Activated T-helper 2 cell treated with anti-CD3 and anti-CD28 coated beads, Interferon-gamma antibody, Interleukin-2, Interleukin-4, amounts not matched to agents 10 μg/mL and 5 μg/mL and 100 μg/mL, durations not matched to agents 14 hours and 24 hours and 36 hours (primary cell): ENCODE results near the gene SPNS2. TPM values are rescaled to one million over a fixed set of nuclear protein-coding genes. Genes with fewer than 3 reads are reported as not detected.
A peak's percentile ranks its signal among the peaks of the same experiment; 100 is the strongest.

Source experiments
- DNase-seq: peaks from one replicate; pipeline ENCODE4 v3.0.0; 2021; ENCODE audit warnings: low spot score
- H3K27ac Mint-ChIP-seq: one replicate; pipeline ENCODE4 v1.8.0; 2021; ENCODE audit warnings: mixed read lengths
- H3K27me3 Mint-ChIP-seq: one replicate; pipeline ENCODE4 v1.8.0; 2021; ENCODE audit warnings: low read depth, mixed read lengths
- H3K36me3 Mint-ChIP-seq: one replicate; pipeline ENCODE4 v1.8.0; 2021; ENCODE audit warnings: low read depth, mixed read lengths
- H3K4me1 Mint-ChIP-seq: one replicate; pipeline ENCODE4 v1.8.0; 2021; ENCODE audit warnings: low read depth, mixed read lengths
- H3K4me3 Mint-ChIP-seq: one replicate; pipeline ENCODE4 v1.8.0; 2021; ENCODE audit warnings: low read depth, mild to moderate bottlenecking, moderate library complexity, mixed read lengths
- H3K9me3 Mint-ChIP-seq: one replicate; pipeline ENCODE4 v1.8.0; 2021; ENCODE audit warnings: mixed read lengths
- intact Hi-C: fragments of 100-400 bp; cut with micrococcal nuclease; formaldehyde crosslinking; loops from one replicate; pipeline ENCODE4 v1.15.1; 2023
- total RNA-seq: library from RNA; stranded (reverse); gene quantifications from 2 replicates; pipeline ENCODE4 v1.2.3, GENCODE V29; 2022

Gene SPNS2
- total RNA-seq, 1 donor from 2014 or later, result 0.16 TPM

- intact Hi-C loops, result no loop called here
- H3K27me3 Mint-ChIP-seq, result no peaks in the 10 kb centered on the region
- H3K9me3 Mint-ChIP-seq, result no peaks in the 10 kb centered on the region
- peaks cover 66% of the 10 kb centered on the region for H3K36me3 Mint-ChIP-seq
- H3K27ac Mint-ChIP-seq, result no peak overlapping the region
- H3K4me3 Mint-ChIP-seq, result no peak overlapping the region
- H3K4me1 Mint-ChIP-seq, result peaks cover 14% of the 10 kb centered on the region
- no peak for DNase-seq
Measured at GRCh38 chr17:4551141-4551540, 52.5 kb downstream of the SPNS2 start.

- Mint-ChIP-seq H3K4me3 (no peak overlapping the region), H3K9me3 (no peaks in the 10 kb centered on the region), H3K36me3 (peaks cover 59% of the 10 kb centered on the region), H3K4me1 (peaks cover 14% of the 10 kb centered on the region), H3K27me3 (no peaks in the 10 kb centered on the region), H3K27ac (no peak overlapping the region)
- DNase-seq, result no peak
- intact Hi-C loops, result no loop called here
Measured at GRCh38 chr17:4551796-4552525, 53.3 kb downstream of the SPNS2 start.

GRCh38 chr17:4553669-4554068 lies 55.0 kb downstream of the SPNS2 start:
- intact Hi-C loops, result no loop called here
- Mint-ChIP-seq H3K9me3 (no peaks in the 10 kb centered on the region), H3K4me3 (peak overlapping the region; percentile 84), H3K36me3 (peaks cover 51% of the 10 kb centered on the region), H3K27ac (no peak overlapping the region), H3K27me3 (no peaks in the 10 kb centered on the region), H3K4me1 (peaks cover 14% of the 10 kb centered on the region)
- no peak for DNase-seq

- no peak for DNase-seq
- peaks cover 47% of the 10 kb centered on the region for H3K36me3 Mint-ChIP-seq
Measured at GRCh38 chr17:4554441-4554996, 55.8 kb downstream of the SPNS2 start.

GRCh38 chr17:4554997-4555799 lies 56.5 kb downstream of the SPNS2 start, which contains the start of gene MYBBP1A:
MYBBP1A (minus strand) TSS chr17:4555384; CDS start chr17:4555324, 60 bp downstream.
- Mint-ChIP-seq H3K36me3 (peaks cover 42% of the 10 kb centered on the region), H3K27ac (peak within 1 kb of the TSS; percentile 91), H3K9me3 (no peaks in the 10 kb centered on the region), H3K4me1 (peaks cover 14% of the 10 kb centered on the region), H3K27me3 (no peaks in the 10 kb centered on the region), H3K4me3 (peak within 1 kb of the TSS; percentile 84)
- intact Hi-C loops, result loop anchor here (1.0 kb wide), 1 partner anchor 8 kb away; no protein-coding TSS in a partner anchor
- DNase-seq, result peak; percentile 96

More at GRCh38 chr17:4554441-4554996, 55.8 kb downstream of the SPNS2 start:
- intact Hi-C loops, result no loop called here
- no peaks in the 10 kb centered on the region for H3K9me3 Mint-ChIP-seq
- H3K27ac Mint-ChIP-seq, result peak overlapping the region; percentile 91
- no peaks in the 10 kb centered on the region for H3K27me3 Mint-ChIP-seq
- H3K4me3 Mint-ChIP-seq, result peak overlapping the region; percentile 84
- peaks cover 14% of the 10 kb centered on the region for H3K4me1 Mint-ChIP-seq

GRCh38 chr17:4555873-4556759 lies 57.4 kb downstream of the SPNS2 start:
- peaks cover 36% of the 10 kb centered on the region for H3K36me3 Mint-ChIP-seq
- peaks cover 15% of the 10 kb centered on the region for H3K4me1 Mint-ChIP-seq
- peak overlapping the region; percentile 84 for H3K4me3 Mint-ChIP-seq
- peak overlapping the region; percentile 91 for H3K27ac Mint-ChIP-seq
- H3K27me3 Mint-ChIP-seq, result no peaks in the 10 kb centered on the region
- no peaks in the 10 kb centered on the region for H3K9me3 Mint-ChIP-seq
- no peak for DNase-seq
- intact Hi-C loops, result loop anchor here (1.0 kb wide), 1 partner anchor 7 kb away; no protein-coding TSS in a partner anchor

- H3K36me3 Mint-ChIP-seq, result peaks cover 29% of the 10 kb centered on the region
- intact Hi-C loops, result no loop called here
- no peak for DNase-seq
- H3K4me3 Mint-ChIP-seq, result peak overlapping the region; percentile 84
- no peak overlapping the region for H3K27ac Mint-ChIP-seq
- peaks cover 19% of the 10 kb centered on the region for H3K4me1 Mint-ChIP-seq
- H3K27me3 Mint-ChIP-seq, result no peaks in the 10 kb centered on the region
- H3K9me3 Mint-ChIP-seq, result no peaks in the 10 kb centered on the region
Measured at GRCh38 chr17:4556996-4557395, 58.3 kb downstream of the SPNS2 start.

GRCh38 chr17:4557626-4558346 lies 59.1 kb downstream of the SPNS2 start:
- no peak overlapping the region for H3K27ac Mint-ChIP-seq

GRCh38 chr17:4558347-4558971 lies 59.8 kb downstream of the SPNS2 start:
- Mint-ChIP-seq H3K4me3 (no peak overlapping the region), H3K9me3 (no peaks in the 10 kb centered on the region), H3K27ac (no peak overlapping the region), H3K36me3 (peaks cover 17% of the 10 kb centered on the region), H3K4me1 (peaks cover 34% of the 10 kb centered on the region), H3K27me3 (no peaks in the 10 kb centered on the region)
- intact Hi-C loops, result no loop called here
- no peak for DNase-seq

More at GRCh38 chr17:4557626-4558346, 59.1 kb downstream of the SPNS2 start:
- intact Hi-C loops, result no loop called here
- Mint-ChIP-seq H3K36me3 (peaks cover 21% of the 10 kb centered on the region), H3K9me3 (no peaks in the 10 kb centered on the region), H3K27me3 (no peaks in the 10 kb centered on the region), H3K4me3 (no peak overlapping the region), H3K4me1 (peaks cover 27% of the 10 kb centered on the region)
- DNase-seq, result no peak

GRCh38 chr17:4559139-4559791 lies 60.6 kb downstream of the SPNS2 start:
- Mint-ChIP-seq H3K36me3 (peaks cover 9% of the 10 kb centered on the region), H3K4me3 (no peak overlapping the region), H3K27me3 (no peaks in the 10 kb centered on the region), H3K4me1 (peaks cover 32% of the 10 kb centered on the region), H3K27ac (no peak overlapping the region), H3K9me3 (no peaks in the 10 kb centered on the region)
- intact Hi-C loops, result no loop called here
- DNase-seq, result no peak

- Mint-ChIP-seq H3K36me3 (peaks cover 2% of the 10 kb centered on the region), H3K27me3 (no peaks in the 10 kb centered on the region), H3K27ac (no peak overlapping the region), H3K9me3 (no peaks in the 10 kb centered on the region), H3K4me3 (no peak overlapping the region), H3K4me1 (peaks cover 32% of the 10 kb centered on the region)
- intact Hi-C loops, result loop anchor here (10.0 kb wide), 2 partner anchors 145 to 235 kb away; partner anchors contain the start of genes PELP1 and PSMB6
- no peak for DNase-seq
Measured at GRCh38 chr17:4559966-4560365, 61.3 kb downstream of the SPNS2 start.
